AG10803 (cell line): ENCODE data around the gene RHBDD2.
"Not testable (repeated sequence)": the region's sequence is repeated elsewhere in the genome, so short reads cannot be mapped to it uniquely, and the experiment has no call there.

Source experiments
- DNase-seq: peaks from one replicate; pipeline ENCODE4 v3.0.0; 2010; ENCODE audit warnings: low read depth
- H3K4me3 ChIP-seq: 2 replicates; pipeline ENCODE4 v1.5.1; 2011; ENCODE audit warnings: mild to moderate bottlenecking, low read length, control low read depth
- TF ChIP-seq, protein P1 (sequence below): conservative IDR thresholded peaks from 2 replicates; pipeline ENCODE4 v1.5.1; 2011; ENCODE audit warnings: mild to moderate bottlenecking, low read length, control low read depth, inconsistent platforms

RHBDD2 gene

GRCh38 chr7:75891815-75892411 lies 13.1 kb downstream of the RHBDD2 start:
- no peak overlapping the region for H3K4me3 ChIP-seq
- TF ChIP-seq, protein P1, sequence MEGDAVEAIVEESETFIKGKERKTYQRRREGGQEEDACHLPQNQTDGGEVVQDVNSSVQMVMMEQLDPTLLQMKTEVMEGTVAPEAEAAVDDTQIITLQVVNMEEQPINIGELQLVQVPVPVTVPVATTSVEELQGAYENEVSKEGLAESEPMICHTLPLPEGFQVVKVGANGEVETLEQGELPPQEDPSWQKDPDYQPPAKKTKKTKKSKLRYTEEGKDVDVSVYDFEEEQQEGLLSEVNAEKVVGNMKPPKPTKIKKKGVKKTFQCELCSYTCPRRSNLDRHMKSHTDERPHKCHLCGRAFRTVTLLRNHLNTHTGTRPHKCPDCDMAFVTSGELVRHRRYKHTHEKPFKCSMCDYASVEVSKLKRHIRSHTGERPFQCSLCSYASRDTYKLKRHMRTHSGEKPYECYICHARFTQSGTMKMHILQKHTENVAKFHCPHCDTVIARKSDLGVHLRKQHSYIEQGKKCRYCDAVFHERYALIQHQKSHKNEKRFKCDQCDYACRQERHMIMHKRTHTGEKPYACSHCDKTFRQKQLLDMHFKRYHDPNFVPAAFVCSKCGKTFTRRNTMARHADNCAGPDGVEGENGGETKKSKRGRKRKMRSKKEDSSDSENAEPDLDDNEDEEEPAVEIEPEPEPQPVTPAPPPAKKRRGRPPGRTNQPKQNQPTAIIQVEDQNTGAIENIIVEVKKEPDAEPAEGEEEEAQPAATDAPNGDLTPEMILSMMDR = no peak
- no peak for DNase-seq

GRCh38 chr7:75892634-75893272 lies 13.9 kb downstream of the RHBDD2 start:
- no peak overlapping the region for H3K4me3 ChIP-seq
- TF ChIP-seq, protein P1 = no peak
- peak; percentile 71 for DNase-seq

DNA sequence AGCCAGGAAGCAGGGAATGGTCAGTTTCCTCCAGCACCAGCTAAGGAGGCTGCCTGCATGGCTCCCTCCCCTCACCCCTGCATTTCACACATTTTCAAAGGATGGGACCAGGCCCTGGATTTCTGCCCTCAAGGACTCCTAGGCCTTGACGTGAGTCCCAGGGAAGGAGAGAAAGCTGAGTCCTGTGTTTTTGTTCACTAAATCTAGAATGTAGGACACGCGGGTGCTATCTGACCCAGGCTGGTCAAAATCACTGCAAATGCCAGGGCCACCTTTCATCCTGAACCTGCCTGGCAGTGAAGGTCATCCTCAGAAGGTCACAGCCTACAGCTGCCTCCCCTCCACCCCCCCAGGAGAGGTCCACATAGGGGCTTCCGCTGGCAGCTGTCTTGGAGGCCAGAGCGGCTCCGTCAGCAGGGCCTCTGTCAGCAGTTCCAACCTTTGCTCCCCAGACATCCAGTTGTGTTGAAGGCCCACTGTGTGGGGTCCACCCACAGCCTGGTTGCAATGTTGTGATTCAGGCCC lies 18.0 kb downstream of the RHBDD2 start:
- H3K4me3 ChIP-seq = no peak overlapping the region
- TF ChIP-seq, protein P1 = no peak
- no peak for DNase-seq

GRCh38 chr7:75900617-75901315 lies 21.9 kb downstream of the RHBDD2 start:
- no peak for DNase-seq
- TF ChIP-seq, protein P1 = no peak
- no peak overlapping the region for H3K4me3 ChIP-seq

- TF ChIP-seq, protein P1 = 0 out of 2 replicates have a peak, but pooled peaks have one; percentile 3
- peak; percentile 84 for DNase-seq
- no peak overlapping the region for H3K4me3 ChIP-seq
Measured at GRCh38 chr7:75905785-75906604, 27.2 kb downstream of the RHBDD2 start.

DNA sequence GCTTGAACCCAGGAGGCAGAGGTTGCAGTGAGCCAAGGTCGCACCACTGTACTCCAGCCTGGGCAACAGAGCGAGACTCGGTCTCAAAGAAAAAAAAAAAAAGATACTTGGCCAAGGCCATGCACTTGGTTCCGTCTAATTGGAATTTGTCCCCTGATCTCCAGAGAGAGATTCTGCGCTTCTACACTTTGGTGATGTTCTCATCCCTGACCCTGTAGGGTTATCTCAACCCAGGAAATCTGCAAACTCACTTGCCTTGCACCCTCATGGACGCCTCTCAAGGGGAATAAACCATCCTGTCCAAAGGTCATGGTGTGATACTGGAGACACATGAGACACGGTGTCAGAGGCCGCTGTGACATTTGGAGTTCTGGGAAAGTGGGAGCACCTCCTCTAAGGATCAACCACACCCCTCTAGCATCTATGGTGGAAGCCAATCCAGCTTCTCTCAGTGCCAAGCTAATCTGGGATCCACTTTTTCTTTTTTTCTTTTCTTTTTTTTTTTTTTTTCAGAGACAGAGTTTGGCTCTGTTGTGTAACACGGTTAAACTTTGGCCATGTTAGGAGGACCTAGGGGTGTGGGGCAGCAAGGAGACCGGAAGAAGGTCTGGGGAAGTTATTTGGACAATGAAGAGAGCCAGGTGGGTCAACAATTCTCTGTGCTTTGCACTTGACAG lies 28.3 kb downstream of the RHBDD2 start:
- DNase-seq = no peak
- TF ChIP-seq, protein P1 = no peak
- no peak overlapping the region for H3K4me3 ChIP-seq

- DNase-seq, H3K4me3 ChIP-seq: not testable (repeated sequence)
Measured at GRCh38 chr7:75907668-75908039, 28.8 kb downstream of the RHBDD2 start.
